Nephron (organoid): ENCODE measurements around the gene EPB41.

ENCODE experiments used
- H3K27ac Mint-ChIP-seq, 3 experiments: 2 replicates each; pipeline ENCODE4 v1.8.0; 2020; ENCODE audit warnings: mixed read lengths in 3 of 3, mild to moderate bottlenecking in 2 of 3, moderate library complexity in 1 of 3
- H3K27me3 Mint-ChIP-seq: 2 replicates; pipeline ENCODE4 v1.8.0; 2021; ENCODE audit warnings: low read depth, mild to moderate bottlenecking, moderate library complexity, mixed read lengths
- H3K36me3 Mint-ChIP-seq: 2 replicates; pipeline ENCODE4 v1.8.0; 2020; ENCODE audit warnings: low read depth, mixed read lengths
- H3K4me1 Mint-ChIP-seq: 2 replicates; pipeline ENCODE4 v1.8.0; 2020; ENCODE audit warnings: mixed read lengths
- H3K4me3 Mint-ChIP-seq, 3 experiments: 2 replicates each; pipeline ENCODE4 v1.8.0; 2020; ENCODE audit warnings: mild to moderate bottlenecking in 3 of 3, mixed read lengths in 3 of 3, moderate library complexity in 2 of 3
- H3K9me3 Mint-ChIP-seq: 2 replicates; pipeline ENCODE4 v1.8.0; 2020; ENCODE audit warnings: mixed read lengths
- CTCF ChIP-seq, 3 experiments: fragments of 200-600 bp; sonication (generic); IDR thresholded peaks; one replicate each; pipeline ENCODE4 v1.5.0; 2021; ENCODE audit warnings: antibody characterized with exemption in 3 of 3; ENCODE audit not compliant: unreplicated experiment in 3 of 3

The EPB41 gene

DNA sequence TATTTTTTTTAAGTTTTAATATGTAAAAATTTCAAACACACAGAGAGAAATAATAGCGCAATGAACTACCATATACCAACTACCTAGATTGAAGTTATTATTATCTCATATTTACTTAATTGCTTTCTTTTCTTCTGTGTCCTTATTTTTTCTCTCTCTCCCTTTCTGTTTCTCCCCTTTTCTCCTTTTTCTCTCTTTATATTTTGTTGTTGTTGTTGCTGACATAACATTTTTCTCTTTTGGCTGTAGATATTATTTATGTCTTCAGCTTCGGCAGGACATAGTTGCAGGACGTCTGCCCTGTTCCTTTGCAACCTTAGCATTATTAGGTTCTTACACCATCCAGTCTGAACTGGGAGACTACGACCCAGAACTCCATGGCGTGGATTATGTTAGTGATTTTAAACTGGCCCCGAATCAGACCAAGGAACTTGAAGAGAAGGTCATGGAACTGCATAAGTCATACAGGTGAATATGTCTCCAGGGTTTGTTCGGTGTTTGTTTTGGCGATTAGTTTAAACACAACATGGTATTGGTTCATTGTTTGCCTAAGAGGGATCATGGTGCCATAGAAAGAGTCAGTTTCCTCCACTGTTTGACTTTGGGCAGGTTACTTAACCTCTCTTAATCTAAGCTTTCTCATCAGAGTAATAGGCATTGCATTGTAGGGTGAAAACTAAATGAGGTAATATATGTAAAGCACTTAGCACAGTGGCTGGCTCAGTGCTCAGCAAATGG is 103.8 kb downstream of the EPB41 start:
- H3K27ac Mint-ChIP-seq = no peak overlapping the region
- H3K27me3 Mint-ChIP-seq = no peaks in the 10 kb centered on the region
- no peak for TF ChIP-seq CTCF (IDR thresholded peaks at IDR 0.05; ENCODE audit: unreplicated experiment in 3 of 3)
- no peaks in the 10 kb centered on the region for H3K4me1 Mint-ChIP-seq
- H3K9me3 Mint-ChIP-seq = no peaks in the 10 kb centered on the region
- H3K36me3 Mint-ChIP-seq = peaks cover 12% of the 10 kb centered on the region
- no peak overlapping the region for H3K4me3 Mint-ChIP-seq

DNA sequence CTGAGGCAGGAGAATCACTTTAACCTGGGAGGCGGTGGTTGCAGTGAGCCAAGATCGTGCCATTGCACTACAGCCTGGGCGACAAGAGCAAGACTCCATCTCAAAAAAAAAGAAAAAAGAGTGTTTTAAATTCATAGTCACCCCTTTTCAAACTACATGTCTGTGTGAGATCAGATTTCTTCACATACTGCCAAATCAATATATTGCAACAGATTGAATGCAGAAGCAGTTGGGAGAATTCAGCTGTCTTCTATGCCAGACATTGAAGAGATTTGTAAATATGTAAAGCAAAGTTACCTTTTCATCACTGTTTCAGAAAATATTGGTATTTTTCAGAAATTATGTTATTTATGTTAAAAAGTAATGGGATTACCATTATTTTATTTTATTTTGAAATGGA is 108.3 kb downstream of the EPB41 start:
- no peak for TF ChIP-seq CTCF (IDR thresholded peaks at IDR 0.05; ENCODE audit: unreplicated experiment in 3 of 3)
- H3K27me3 Mint-ChIP-seq = no peaks in the 10 kb centered on the region
- no peak overlapping the region for H3K4me3 Mint-ChIP-seq

DNA sequence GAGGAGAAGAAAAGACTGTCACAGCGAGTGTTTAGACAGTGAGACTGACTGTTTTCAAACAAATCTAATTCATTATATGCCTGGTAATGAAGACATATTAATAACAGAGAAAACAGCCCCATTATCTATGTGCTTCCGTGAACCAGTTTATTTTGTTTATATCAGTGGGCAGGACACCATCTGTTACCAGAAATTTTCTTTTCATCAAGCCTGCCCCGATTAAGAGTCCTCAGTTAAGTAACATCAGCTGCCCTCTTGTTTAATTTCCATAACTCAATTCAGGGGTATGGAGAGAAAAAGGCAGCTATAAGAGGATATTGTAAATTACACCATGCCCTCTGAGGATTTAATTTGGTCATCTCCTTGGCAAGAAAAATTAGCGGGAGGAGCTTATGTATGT is 115.3 kb downstream of the EPB41 start:
- Mint-ChIP-seq H3K4me1 (peaks cover 10% of the 10 kb centered on the region), H3K4me3 (no peak overlapping the region), H3K36me3 (peaks cover 7% of the 10 kb centered on the region), H3K27ac (no peak overlapping the region), H3K9me3 (no peaks in the 10 kb centered on the region), H3K27me3 (no peaks in the 10 kb centered on the region)
- TF ChIP-seq CTCF (IDR thresholded peaks at IDR 0.05; ENCODE audit: unreplicated experiment in 3 of 3) = no peak

More for the DNA sequence above, 108.3 kb downstream of the EPB41 start:
- no peaks in the 10 kb centered on the region for H3K4me1 Mint-ChIP-seq
- no peak overlapping the region for H3K27ac Mint-ChIP-seq
- H3K9me3 Mint-ChIP-seq = no peaks in the 10 kb centered on the region
- H3K36me3 Mint-ChIP-seq = peaks cover 8% of the 10 kb centered on the region

DNA sequence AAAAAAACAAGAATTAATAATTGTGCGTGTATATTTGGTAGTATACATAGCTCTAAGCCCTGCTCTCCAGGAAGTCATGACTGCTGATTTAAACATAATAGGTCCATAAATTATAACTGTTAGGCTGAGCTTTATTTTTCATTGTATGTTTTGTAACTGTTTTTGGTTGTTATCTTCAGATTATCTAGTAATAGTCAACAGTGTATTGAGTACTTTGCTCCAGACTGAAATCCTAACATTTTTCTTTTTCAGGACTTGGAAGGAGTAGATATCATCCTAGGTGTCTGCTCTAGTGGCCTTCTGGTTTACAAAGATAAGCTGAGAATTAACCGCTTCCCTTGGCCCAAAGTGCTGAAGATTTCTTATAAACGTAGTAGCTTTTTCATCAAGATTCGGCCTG is 118.5 kb downstream of the EPB41 start:
- peaks cover 16% of the 10 kb centered on the region for H3K36me3 Mint-ChIP-seq
- peaks cover 10% of the 10 kb centered on the region for H3K4me1 Mint-ChIP-seq
- no peaks in the 10 kb centered on the region for H3K9me3 Mint-ChIP-seq
- TF ChIP-seq CTCF (IDR thresholded peaks at IDR 0.05; ENCODE audit: unreplicated experiment in 3 of 3) = no peak
- H3K27me3 Mint-ChIP-seq = no peaks in the 10 kb centered on the region
- no peak overlapping the region for H3K27ac Mint-ChIP-seq
- H3K4me3 Mint-ChIP-seq = no peak overlapping the region

GRCh38 chr1:29033829-29034466 is 119.6 kb downstream of the EPB41 start:
- H3K4me1 Mint-ChIP-seq = peaks cover 10% of the 10 kb centered on the region
- H3K27ac Mint-ChIP-seq = no peak overlapping the region
- peak; percentile 72 to 78 (median 75) for TF ChIP-seq CTCF (IDR thresholded peaks at IDR 0.05; ENCODE audit: unreplicated experiment in 3 of 3)
- peaks cover 17% of the 10 kb centered on the region for H3K36me3 Mint-ChIP-seq
- no peaks in the 10 kb centered on the region for H3K9me3 Mint-ChIP-seq
- H3K4me3 Mint-ChIP-seq = no peak overlapping the region
- no peaks in the 10 kb centered on the region for H3K27me3 Mint-ChIP-seq
